Muscle layer of duodenum (tissue), 2 donors: Measurements from ENCODE around the gene MSLN.
A peak's percentile ranks its signal among the peaks of the same experiment; 100 is the strongest.
"Not testable (repeated sequence)": the region's sequence is repeated elsewhere in the genome, so short reads cannot be mapped to it uniquely, and the experiment has no call there.

Experiments
- H3K27ac ChIP-seq: one replicate; pipeline ENCODE4 v1.7.0; 2013; ENCODE audit warnings: mild to moderate bottlenecking, low read length
- H3K27me3 ChIP-seq: one replicate; pipeline ENCODE4 v1.7.0; 2013; ENCODE audit warnings: low read depth, mild to moderate bottlenecking, control low read depth, low read length
- H3K36me3 ChIP-seq, 2 donors: one replicate each; pipeline ENCODE4 v1.7.0; 2013; ENCODE audit warnings: low read length in 2 of 2, control low read depth in 1 of 2, mild to moderate bottlenecking in 1 of 2; ENCODE audit not compliant: insufficient read depth in 2 of 2, control insufficient read depth in 1 of 2
- H3K4me1 ChIP-seq, 2 donors: one replicate each; pipeline ENCODE4 v1.7.0; 2013; ENCODE audit warnings: low read length in 2 of 2, mild to moderate bottlenecking in 2 of 2, control low read depth in 1 of 2, moderate library complexity in 1 of 2; ENCODE audit not compliant: insufficient read depth in 2 of 2, control insufficient read depth in 1 of 2
- H3K4me3 ChIP-seq, 2 donors: one replicate each; pipeline ENCODE4 v1.7.0; 2013; ENCODE audit warnings: low read length in 2 of 2, low read depth in 1 of 2, mild to moderate bottlenecking in 1 of 2
- H3K9me3 ChIP-seq, 2 donors: one replicate each; pipeline ENCODE4 v1.7.0; 2013; ENCODE audit warnings: low read length in 2 of 2, control low read depth in 1 of 2, mild to moderate bottlenecking in 1 of 2; ENCODE audit not compliant: control insufficient read depth in 1 of 2
- donor health status: healthy.

The MSLN gene

DNA sequence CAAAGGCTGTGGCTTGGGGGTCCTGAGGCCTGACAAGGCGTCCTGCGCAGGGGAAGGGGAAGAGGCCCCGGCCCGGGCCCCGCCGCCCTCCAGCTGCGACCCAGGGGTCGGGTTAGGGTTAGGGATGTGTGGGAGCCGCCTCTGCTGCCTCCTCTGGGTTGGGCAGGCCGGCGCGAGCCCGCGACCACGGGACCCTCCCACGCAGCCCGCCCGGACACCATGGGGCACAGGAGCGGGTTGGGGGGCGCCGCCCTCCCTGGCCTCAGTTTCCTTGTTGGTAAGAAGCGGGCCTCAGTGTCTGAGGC lies 20.1 kb upstream of the MSLN start:
- H3K27ac ChIP-seq, result peak overlapping the region; percentile 31
- H3K9me3 ChIP-seq, result no peaks in the 10 kb centered on the region
- no peaks in the 10 kb centered on the region for H3K27me3 ChIP-seq
- peak overlapping the region; percentile 61 to 97 for H3K4me3 ChIP-seq
- peaks cover 0 to 20% of the 10 kb centered on the region in 2 donors for H3K4me1 ChIP-seq
- peaks cover 14 to 27% of the 10 kb centered on the region in 2 donors for H3K36me3 ChIP-seq

- Histone ChIP-seq H3K27ac (peak within 1 kb of the TSS; percentile 31), H3K4me3 (peak within 1 kb of the TSS; percentile 61 to 97), H3K27me3 (no peaks in the 10 kb centered on the region), H3K36me3 (peaks cover 10 to 21% of the 10 kb centered on the region in 2 donors), H3K9me3 (no peaks in the 10 kb centered on the region), H3K4me1 (peaks cover 0 to 20% of the 10 kb centered on the region in 2 donors)
These were observed 19.6 kb upstream of the MSLN start, which contains the start of gene CIAO3 for GRCh38 chr16:740764-741505. Gene CIAO3 (minus strand): TSS chr16:740997. CDS start chr16:740985, 12 bp downstream.

DNA sequence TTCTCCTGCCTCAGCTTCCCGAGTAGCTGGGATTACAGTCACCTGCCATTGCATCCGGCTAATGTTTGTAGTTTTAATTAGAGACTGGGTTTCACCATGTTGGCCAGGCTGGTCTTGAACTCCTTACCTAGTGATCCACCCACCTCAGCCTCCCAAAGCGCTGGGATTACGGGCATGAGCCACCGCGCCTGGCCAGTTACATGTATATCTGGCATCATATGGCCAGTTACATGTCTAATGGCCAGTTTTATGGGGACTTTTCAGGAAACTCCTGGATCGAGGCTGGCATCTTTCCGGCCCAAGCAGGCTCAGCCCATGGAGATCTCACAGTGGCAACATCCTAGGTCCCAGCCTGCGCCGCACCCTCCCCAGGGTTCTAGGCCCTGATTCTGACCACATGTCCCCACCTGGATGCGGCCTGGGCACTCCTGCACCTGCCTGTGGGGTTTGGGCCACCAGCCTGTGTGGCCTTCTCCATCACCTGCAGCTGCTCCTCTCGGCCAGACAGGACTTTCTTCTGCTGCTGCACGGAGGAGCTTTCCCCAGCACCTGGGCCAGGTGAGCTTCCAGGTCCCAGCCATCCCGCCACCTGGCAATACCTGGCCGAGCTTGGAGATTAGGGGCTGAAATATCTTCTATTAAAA lies 18.4 kb upstream of the MSLN start:
- Histone ChIP-seq H3K27me3 (no peaks in the 10 kb centered on the region), H3K4me3 (no peak overlapping the region), H3K4me1 (peaks cover 0 to 20% of the 10 kb centered on the region in 2 donors)

DNA sequence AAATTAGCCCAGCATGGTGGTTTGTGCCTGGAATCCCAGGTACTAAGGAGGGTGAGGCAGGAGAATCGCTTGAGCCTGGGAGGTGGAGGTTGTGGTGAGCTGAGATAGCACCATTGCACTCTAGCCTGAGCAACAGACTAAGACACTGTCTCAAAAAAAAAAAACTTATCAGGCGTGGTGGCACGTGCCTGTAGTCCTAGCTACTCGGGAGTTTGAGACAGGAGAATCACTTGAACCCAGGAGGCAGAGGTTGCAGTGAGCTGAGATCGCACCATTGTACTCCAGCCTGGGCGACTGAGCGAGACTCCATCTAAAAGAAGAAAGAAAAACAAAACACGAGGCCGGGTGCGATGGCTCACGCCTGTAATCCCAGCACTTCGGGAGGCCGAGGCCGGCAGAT lies 17.6 kb upstream of the MSLN start:
- not testable (repeated sequence) for H3K27ac ChIP-seq, H3K36me3 ChIP-seq, H3K27me3 ChIP-seq, H3K9me3 ChIP-seq, H3K4me3 ChIP-seq
- peaks cover 0 to 20% of the 10 kb centered on the region in 2 donors for H3K4me1 ChIP-seq

More for the DNA sequence above, 18.4 kb upstream of the MSLN start:
- no peak overlapping the region for H3K27ac ChIP-seq
- no peaks in the 10 kb centered on the region for H3K9me3 ChIP-seq
- peaks cover 4 to 10% of the 10 kb centered on the region in 2 donors for H3K36me3 ChIP-seq

DNA sequence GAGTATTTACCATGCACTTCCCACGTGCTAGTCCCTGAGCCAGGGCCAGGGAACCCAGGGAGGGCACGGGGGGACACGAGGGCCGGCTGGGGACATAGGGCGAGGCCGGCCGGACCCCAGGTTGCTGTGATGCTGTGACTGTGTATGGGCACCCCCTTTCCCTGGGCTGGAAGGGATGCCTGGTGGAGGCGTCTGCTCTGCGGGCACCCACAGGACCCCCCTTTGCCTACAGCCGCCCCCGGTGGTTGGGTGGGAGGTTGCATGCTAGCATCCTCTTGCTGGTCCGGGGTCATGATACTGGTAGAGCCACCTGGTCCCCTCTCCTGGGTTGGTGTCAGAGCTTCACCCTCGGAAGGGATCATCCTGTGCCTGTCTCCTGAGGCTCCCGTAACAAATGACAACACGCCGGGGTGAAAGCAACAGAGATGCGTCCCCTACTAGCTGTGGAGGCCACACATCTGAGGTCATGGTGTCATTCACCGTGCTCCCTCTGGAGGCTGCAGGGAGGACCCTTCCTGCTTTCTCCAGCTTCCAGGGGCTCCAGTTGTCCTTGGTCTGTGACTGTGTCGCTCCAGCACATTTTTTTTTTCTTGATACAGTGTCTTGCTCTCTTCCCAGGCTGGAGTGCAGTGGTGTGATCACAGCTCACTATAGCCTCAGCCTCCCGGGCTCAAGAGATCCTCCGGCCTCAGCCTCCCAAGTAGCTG lies 16.6 kb upstream of the MSLN start:
- no peaks in the 10 kb centered on the region for H3K9me3 ChIP-seq
- peaks cover 0 to 20% of the 10 kb centered on the region in 2 donors for H3K4me1 ChIP-seq
- no peaks in the 10 kb centered on the region for H3K36me3 ChIP-seq
- H3K27ac ChIP-seq, result no peak overlapping the region
- no peak overlapping the region for H3K4me3 ChIP-seq
- no peaks in the 10 kb centered on the region for H3K27me3 ChIP-seq

- Histone ChIP-seq H3K4me3 (no peak overlapping the region), H3K27me3 (no peaks in the 10 kb centered on the region), H3K27ac (no peak overlapping the region), H3K4me1 (peaks cover 0 to 6% of the 10 kb centered on the region in 2 donors), H3K36me3 (no peaks in the 10 kb centered on the region), H3K9me3 (no peaks in the 10 kb centered on the region)
These were observed 14.8 kb upstream of the MSLN start for GRCh38 chr16:745739-746138.

DNA sequence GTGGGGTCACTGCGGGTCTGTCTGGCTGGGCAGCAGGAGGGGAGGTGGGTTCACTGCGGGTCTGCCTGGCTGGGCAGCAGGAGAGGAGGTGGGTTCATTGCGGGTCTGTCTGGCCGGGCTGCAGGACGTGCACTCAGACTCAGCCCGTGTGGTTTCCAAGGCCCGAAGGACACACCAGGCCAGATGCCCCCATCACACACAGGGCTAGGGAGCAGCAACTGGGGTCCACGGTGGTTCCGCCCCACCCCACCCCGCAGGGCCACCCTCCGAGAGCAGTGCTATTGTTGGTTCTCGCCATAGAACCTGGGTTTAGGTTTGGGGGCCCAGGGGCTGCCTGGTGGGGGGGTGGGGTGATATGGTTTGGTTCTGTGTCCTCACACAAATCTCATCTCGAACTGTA lies 13.9 kb upstream of the MSLN start:
- Histone ChIP-seq H3K27ac (no peak overlapping the region), H3K9me3 (no peaks in the 10 kb centered on the region), H3K4me3 (no peak overlapping the region), H3K36me3 (no peaks in the 10 kb centered on the region), H3K4me1 (no peaks in the 10 kb centered on the region), H3K27me3 (peaks cover 5% of the 10 kb centered on the region)

DNA sequence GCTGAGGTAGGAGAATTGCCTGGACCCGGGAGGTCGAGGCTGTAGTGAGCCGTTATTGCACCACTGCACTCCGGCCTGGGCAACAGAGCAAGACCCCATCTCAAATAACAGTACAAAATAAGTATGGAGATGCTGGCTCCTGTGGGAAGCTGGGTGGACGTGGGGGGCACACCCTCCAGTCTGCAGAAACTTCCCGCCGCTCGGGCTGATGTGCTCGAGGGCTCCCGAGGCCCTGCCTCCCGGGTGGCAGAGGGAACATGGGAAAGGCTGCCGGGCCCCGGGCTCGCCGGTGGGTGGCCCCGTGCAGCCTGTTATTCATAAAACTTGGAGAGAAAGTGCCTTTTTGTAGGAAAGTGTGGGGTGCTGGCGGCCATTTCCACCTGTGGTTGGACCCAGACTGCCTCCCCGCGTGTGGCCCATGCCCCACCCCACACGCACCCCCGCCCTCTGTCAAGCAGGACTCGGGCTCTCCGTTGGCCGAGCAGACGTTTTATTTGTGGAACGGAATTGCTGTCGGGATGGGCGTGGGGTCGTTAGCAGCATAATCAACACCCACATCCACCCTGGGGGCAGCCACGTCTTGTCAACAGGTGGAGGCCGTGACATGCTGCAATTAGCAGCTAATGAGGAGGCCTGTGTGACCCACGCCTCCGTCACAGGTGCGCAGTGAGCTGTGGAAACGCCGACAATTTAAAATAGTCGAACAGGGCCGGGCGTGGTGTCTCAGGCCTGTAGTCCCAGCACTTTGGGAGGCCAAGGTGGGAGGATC lies 12.4 kb upstream of the MSLN start:
- no peaks in the 10 kb centered on the region for H3K36me3 ChIP-seq
- H3K9me3 ChIP-seq, result no peaks in the 10 kb centered on the region
- H3K27ac ChIP-seq, result no peak overlapping the region
- no peak overlapping the region for H3K4me3 ChIP-seq
- peaks cover 5% of the 10 kb centered on the region for H3K27me3 ChIP-seq
- no peaks in the 10 kb centered on the region for H3K4me1 ChIP-seq

- H3K27me3 ChIP-seq, result peaks cover 5% of the 10 kb centered on the region
- H3K9me3 ChIP-seq, result no peaks in the 10 kb centered on the region
- no peak overlapping the region for H3K27ac ChIP-seq
- no peak overlapping the region for H3K4me3 ChIP-seq
- H3K36me3 ChIP-seq, result no peaks in the 10 kb centered on the region
- H3K4me1 ChIP-seq, result no peaks in the 10 kb centered on the region
These were observed 11.5 kb upstream of the MSLN start for GRCh38 chr16:749010-749409.

DNA sequence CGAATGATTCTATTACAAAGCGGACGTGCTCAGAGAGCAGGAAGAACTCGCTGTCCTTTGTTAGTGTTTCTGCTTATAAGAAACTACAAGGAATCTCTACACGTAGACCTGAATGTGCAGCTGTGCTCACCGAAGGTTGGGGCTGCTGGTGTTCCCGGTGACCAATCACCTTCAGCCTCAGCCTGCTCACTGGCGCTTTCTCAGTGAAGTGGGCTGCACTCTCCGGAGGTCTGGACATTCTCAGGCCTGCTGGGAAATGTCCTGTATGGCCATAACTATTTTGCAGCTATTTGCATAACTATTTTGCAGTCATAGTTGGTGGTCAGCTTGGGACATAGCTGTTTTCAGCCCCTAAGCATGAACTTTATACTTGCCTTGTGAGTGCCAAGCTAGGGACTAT lies 10.0 kb upstream of the MSLN start:
- H3K27ac ChIP-seq, result no peak overlapping the region
- peaks cover 5% of the 10 kb centered on the region for H3K27me3 ChIP-seq
- H3K4me3 ChIP-seq, result no peak overlapping the region
- H3K4me1 ChIP-seq, result no peaks in the 10 kb centered on the region
- no peaks in the 10 kb centered on the region for H3K36me3 ChIP-seq
- no peaks in the 10 kb centered on the region for H3K9me3 ChIP-seq
